ENCODE results near the gene GNE. TPM values are rescaled to one million over a fixed set of nuclear protein-coding genes. Genes with fewer than 3 reads are reported as not detected.
A peak's percentile ranks its signal among the peaks of the same experiment; 100 is the strongest.

The GNE gene
- total and polyA plus RNA-seq, 2 of the 13 experiments (the other 11 are each of a cell fraction or from before 2014, with no cell fraction given), result 16.1 to 24.1 TPM

GRCh38 chr9:36258208-36258995, at the start of gene GNE (continued):
- TF ChIP-seq ATF2 (CRISPR knock-in tag; IDR thresholded peaks at IDR 0.05) (peak; percentile 91), ARID3A (IDR thresholded peaks at IDR 0.05; ENCODE audit: low read depth, low read length) (no peak; the same call in 1 of the 2 replicates), ZUFSP (CRISPR knock-in tag; IDR thresholded peaks at IDR 0.05; ENCODE audit: borderline replicate concordance) (no peak), ZNF484 (CRISPR knock-in tag; IDR thresholded peaks at IDR 0.05; ENCODE audit: borderline replicate concordance, low read depth) (no peak), PBX2 (CRISPR knock-in tag; IDR thresholded peaks at IDR 0.05) (no peak), RARA (CRISPR knock-in tag; IDR thresholded peaks at IDR 0.05) (0 out of 2 replicates have a peak, but pooled peaks have one; percentile 40), ZNF687 (CRISPR knock-in tag; IDR thresholded peaks at IDR 0.05) (peak; percentile 95), HNRNPK (IDR thresholded peaks at IDR 0.05; ENCODE audit: low read depth, low read length, poor library complexity, severe bottlenecking) (peak; percentile 27), HHEX (CRISPR knock-in tag; IDR thresholded peaks at IDR 0.05) (no peak), ZNF580 (CRISPR knock-in tag; IDR thresholded peaks at IDR 0.05; ENCODE audit: borderline replicate concordance, low read depth) (peak; percentile 81; the same call in 1 of the 2 replicates), TBP (CRISPR knock-in tag; IDR thresholded peaks at IDR 0.05) (no peak), MXD3 (CRISPR knock-in tag; IDR thresholded peaks at IDR 0.05) (peak; percentile 86; the same call in 1 of the 2 replicates), HDAC6 (IDR thresholded peaks at IDR 0.05; ENCODE audit: low read depth, low read length) (no peak), ETV6 (CRISPR knock-in tag; conservative IDR thresholded peaks at IDR 0.05) (no peak; the same call in 1 of the 2 replicates), CREM (IDR thresholded peaks at IDR 0.05) (0 out of 2 replicates have a peak, but pooled peaks have one; percentile 27), CREM (CRISPR knock-in tag; IDR thresholded peaks at IDR 0.05) (no peak)
